ENCODE data around the gene RIMS4. TPM values are rescaled to one million over a fixed set of nuclear protein-coding genes. Genes with fewer than 3 reads are reported as not detected.

The RIMS4 gene
- total and polyA plus RNA-seq, 10 of the 15 experiments (the other 5 are each of a cell fraction or from before 2014, with no cell fraction given), result under 0.01 to 0.07 (median 0.05) TPM; not detected in 5

DNA sequence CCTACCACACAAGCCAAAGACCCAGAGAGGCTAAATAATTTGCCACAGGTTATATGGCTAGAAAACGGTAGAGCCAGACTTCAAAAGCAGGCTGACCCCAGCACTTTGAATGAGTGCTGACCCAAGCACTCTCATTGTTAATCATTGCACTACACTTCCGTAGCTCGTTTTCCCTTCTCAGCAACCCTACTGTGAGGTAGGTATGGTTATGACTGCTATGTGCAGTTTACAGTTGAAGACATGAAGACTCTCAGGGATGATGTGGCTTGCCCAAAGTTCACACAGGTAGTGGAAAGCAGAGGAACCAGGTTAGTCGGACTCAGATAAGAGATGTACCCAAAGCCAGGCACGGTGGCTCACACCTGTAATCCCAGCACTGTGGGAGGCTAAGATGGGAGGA, 33.5 kb upstream of the RIMS4 start (continued):
- TF ChIP-seq, protein P1, sequence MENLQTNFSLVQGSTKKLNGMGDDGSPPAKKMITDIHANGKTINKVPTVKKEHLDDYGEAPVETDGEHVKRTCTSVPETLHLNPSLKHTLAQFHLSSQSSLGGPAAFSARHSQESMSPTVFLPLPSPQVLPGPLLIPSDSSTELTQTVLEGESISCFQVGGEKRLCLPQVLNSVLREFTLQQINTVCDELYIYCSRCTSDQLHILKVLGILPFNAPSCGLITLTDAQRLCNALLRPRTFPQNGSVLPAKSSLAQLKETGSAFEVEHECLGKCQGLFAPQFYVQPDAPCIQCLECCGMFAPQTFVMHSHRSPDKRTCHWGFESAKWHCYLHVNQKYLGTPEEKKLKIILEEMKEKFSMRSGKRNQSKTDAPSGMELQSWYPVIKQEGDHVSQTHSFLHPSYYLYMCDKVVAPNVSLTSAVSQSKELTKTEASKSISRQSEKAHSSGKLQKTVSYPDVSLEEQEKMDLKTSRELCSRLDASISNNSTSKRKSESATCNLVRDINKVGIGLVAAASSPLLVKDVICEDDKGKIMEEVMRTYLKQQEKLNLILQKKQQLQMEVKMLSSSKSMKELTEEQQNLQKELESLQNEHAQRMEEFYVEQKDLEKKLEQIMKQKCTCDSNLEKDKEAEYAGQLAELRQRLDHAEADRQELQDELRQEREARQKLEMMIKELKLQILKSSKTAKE (IDR thresholded peaks at IDR 0.05; ENCODE audit: low read depth, poor library complexity, severe bottlenecking), result no peak
- no peak for TF ChIP-seq KLF5 (IDR thresholded peaks at IDR 0.05; ENCODE audit: partially characterized antibody)
- no peak for TF ChIP-seq USF1 (IDR thresholded peaks at IDR 0.05; ENCODE audit: borderline replicate concordance, extremely low read length, insufficient read depth, low read depth, low read length)
- no peak for TF ChIP-seq NRF1 (conservative IDR thresholded peaks at IDR 0.05; ENCODE audit: low read depth, low read length)

- ChIA-PET RAD21 (ENCODE audit: unreplicated experiment) (no interaction called here), SMC1A (ENCODE audit: uncharacterized antibody, unreplicated experiment) (no interaction called here), POLR2A (no interaction called here), CTCF (no interaction called here)
- no peaks in the 10 kb centered on the region for H4K20me1 ChIP-seq (ENCODE audit: control insufficient read depth, insufficient read depth)
- no peak overlapping the region for H3K4me2 ChIP-seq (ENCODE audit: control insufficient read depth, insufficient read depth)
- peaks cover 2% of the 10 kb centered on the region in 2 experiments; a peak in 3 of 4 replicates for H3K27me3 ChIP-seq (replicated peaks in 1 of 2; ENCODE audit: control insufficient read depth in 2 of 2, insufficient read depth in 2 of 2, low read length in 1 of 2)
- no peak overlapping the region for H3K4me3 ChIP-seq
- DNase-seq (ENCODE audit: low read depth, low spot score), result no peak
- ATAC-seq, result no peak
- BruUV-seq (replicated peaks), result no TSS peak
- no peak overlapping the region for H2AFZ ChIP-seq (ENCODE audit: control insufficient read depth, low read depth, low read length)
- H3K9ac ChIP-seq (ENCODE audit: control insufficient read depth, insufficient read depth, low read length), result no peak overlapping the region
- no peaks in the 10 kb centered on the region for H3K79me2 ChIP-seq (ENCODE audit: control insufficient read depth, insufficient read depth, low read length)
- no peak overlapping the region for H3K27ac ChIP-seq (ENCODE audit: control insufficient read depth, insufficient read depth)
- no peaks in the 10 kb centered on the region for H3K36me3 ChIP-seq (ENCODE audit: control insufficient read depth in 2 of 2, insufficient read depth in 2 of 2, low read length in 1 of 2)
- H3K9me3 ChIP-seq (replicated peaks; ENCODE audit: control insufficient read depth, insufficient read depth, low read length), result no peaks in the 10 kb centered on the region
- in situ Hi-C loops (cut with MboI) (no loop called here), intact Hi-C loops (cut with micrococcal nuclease; ENCODE audit: unreplicated experiment) (no loop called here)
- WGBS (ENCODE audit: insufficient coverage, insufficient replicate concordance, low lambda C conversion rate, missing lambda C conversion rate), result 22% methylated on average over 6 of the region's 6 CpGs
- no peaks in the 10 kb centered on the region for H3K4me1 ChIP-seq (ENCODE audit: control insufficient read depth, insufficient read depth, low read length)
- FAIRE-seq, result no peak
- TF ChIP-seq GATAD2B (conservative IDR thresholded peaks at IDR 0.05; ENCODE audit: low read depth), result no peak
- no peak for TF ChIP-seq E2F4 (IDR thresholded peaks at IDR 0.05; ENCODE audit: low read depth, low read length)
- no peak for TF ChIP-seq ZNF622 (IDR thresholded peaks at IDR 0.05)
- TF ChIP-seq EGR1 (IDR thresholded peaks at IDR 0.05; ENCODE audit: borderline replicate concordance in 1 of 2, low read depth in 2 of 2, low read length in 2 of 2), result no peak
- TF ChIP-seq PML (IDR thresholded peaks at IDR 0.05; ENCODE audit: low read length), result no peak
- TF ChIP-seq, protein P1 (IDR thresholded peaks at IDR 0.05; ENCODE audit: low read depth, poor library complexity, severe bottlenecking), result no peak
- TF ChIP-seq KDM1A (IDR thresholded peaks at IDR 0.05; ENCODE audit: borderline replicate concordance), result no peak
- TF ChIP-seq, protein P2, sequence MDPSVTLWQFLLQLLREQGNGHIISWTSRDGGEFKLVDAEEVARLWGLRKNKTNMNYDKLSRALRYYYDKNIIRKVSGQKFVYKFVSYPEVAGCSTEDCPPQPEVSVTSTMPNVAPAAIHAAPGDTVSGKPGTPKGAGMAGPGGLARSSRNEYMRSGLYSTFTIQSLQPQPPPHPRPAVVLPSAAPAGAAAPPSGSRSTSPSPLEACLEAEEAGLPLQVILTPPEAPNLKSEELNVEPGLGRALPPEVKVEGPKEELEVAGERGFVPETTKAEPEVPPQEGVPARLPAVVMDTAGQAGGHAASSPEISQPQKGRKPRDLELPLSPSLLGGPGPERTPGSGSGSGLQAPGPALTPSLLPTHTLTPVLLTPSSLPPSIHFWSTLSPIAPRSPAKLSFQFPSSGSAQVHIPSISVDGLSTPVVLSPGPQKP (IDR thresholded peaks at IDR 0.05; ENCODE audit: low read depth, low read length), result no peak
- TF ChIP-seq CBX5 (IDR thresholded peaks at IDR 0.05; ENCODE audit: low read depth), result no peak
- TF ChIP-seq, protein P3, sequence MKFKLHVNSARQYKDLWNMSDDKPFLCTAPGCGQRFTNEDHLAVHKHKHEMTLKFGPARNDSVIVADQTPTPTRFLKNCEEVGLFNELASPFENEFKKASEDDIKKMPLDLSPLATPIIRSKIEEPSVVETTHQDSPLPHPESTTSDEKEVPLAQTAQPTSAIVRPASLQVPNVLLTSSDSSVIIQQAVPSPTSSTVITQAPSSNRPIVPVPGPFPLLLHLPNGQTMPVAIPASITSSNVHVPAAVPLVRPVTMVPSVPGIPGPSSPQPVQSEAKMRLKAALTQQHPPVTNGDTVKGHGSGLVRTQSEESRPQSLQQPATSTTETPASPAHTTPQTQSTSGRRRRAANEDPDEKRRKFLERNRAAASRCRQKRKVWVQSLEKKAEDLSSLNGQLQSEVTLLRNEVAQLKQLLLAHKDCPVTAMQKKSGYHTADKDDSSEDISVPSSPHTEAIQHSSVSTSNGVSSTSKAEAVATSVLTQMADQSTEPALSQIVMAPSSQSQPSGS (IDR thresholded peaks at IDR 0.05; ENCODE audit: low read length), result no peak
- no peak for TF ChIP-seq STAT1 (conservative IDR thresholded peaks at IDR 0.05)
Observed at GRCh38 chr20:44841955-44842354, 31.6 kb upstream of the RIMS4 start.
